ENCODE data around the gene TRABD2A. TPM values are rescaled to one million over a fixed set of nuclear protein-coding genes. Genes with fewer than 3 reads are reported as not detected.

TRABD2A gene
- total RNA-seq, 1 experiment from 2014 or later: 4.6 TPM

DNA sequence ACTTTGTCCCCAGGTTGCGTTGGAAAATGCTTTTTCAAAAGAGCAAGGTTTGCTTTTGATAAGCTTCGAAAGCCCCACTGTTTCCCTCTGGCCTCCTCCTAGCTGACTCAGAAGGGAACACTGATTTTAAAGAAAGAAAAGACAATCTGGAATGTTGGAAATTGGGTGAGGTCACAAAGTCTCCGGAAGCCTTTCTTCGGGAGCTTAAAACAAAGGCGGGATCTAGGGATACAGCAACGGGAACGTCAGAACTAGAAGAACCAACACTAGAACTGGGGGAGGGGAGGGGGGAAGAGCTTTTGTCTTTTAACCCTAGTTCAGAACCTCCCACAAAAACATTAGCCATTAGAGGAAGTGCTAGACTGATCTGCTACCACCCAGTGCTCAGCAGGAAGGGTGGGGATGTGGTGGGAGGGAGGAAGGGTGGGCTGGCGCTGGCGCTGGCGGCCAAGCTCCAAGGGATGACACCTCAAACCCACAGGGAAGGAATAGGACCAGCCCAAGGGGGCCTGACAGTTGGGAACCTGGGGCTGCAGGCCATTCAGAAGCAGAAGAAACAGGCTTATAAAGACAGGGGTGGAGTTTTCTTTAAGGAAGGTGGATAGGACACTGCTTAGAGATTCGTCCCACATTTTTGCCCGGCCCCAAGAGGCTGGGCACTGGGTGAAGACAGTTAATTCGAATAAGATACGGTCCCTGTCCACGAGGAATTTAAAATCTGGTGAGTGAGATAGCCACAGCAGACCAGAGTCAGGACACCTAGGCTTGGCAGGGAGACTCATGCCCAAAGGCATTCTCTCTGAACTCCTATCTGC lies 26.2 kb upstream of the TRABD2A start:
- ATAC-seq: peak; percentile 65
- peaks cover 3 to 9% of the 10 kb centered on the region in 2 experiments; a peak in 3 of 4 replicates for H3K36me3 ChIP-seq (ENCODE audit: control insufficient read depth in 1 of 2, insufficient read depth in 2 of 2, low read length in 2 of 2)

More for the DNA sequence above, 26.2 kb upstream of the TRABD2A start:
- no peaks in the 10 kb centered on the region for H3K9me2 ChIP-seq (ENCODE audit: insufficient read depth)
- no peaks in the 10 kb centered on the region; a peak in 1 of 4 replicates for H3K9me3 ChIP-seq (ENCODE audit: control insufficient read depth in 1 of 2, insufficient read depth in 1 of 2, low read depth in 1 of 2, low read length in 2 of 2)
- ChIA-PET CTCF (interaction anchor here (0.6 to 3.8 kb wide), 3 partner anchors 14 to 25 kb away, joined by 3 to 21 read pairs (median 4); no protein-coding TSS in a partner anchor), POLR2A (interaction anchor here (0.6 to 5.8 kb wide), 15 partner anchors 9 to 402 kb away, joined by 3 to 163 read pairs (median 4); no protein-coding TSS in a partner anchor), RAD21 (ENCODE audit: low non-redundant PET in 1 of 2, low total read pairs in 2 of 2, uncharacterized antibody in 2 of 2, unreplicated experiment in 2 of 2) (interaction anchor here (0.6 to 1.1 kb wide), 5 partner anchors 13 to 25 kb away, joined by 3 to 5 read pairs (median 4); no protein-coding TSS in a partner anchor)
- H3K4me1 ChIP-seq (ENCODE audit: control insufficient read depth in 1 of 2, insufficient read depth in 2 of 2, low read length in 2 of 2): peaks cover 16 to 33% of the 10 kb centered on the region in 2 experiments
- peak overlapping the region; percentile 93 for H3K4me2 ChIP-seq (ENCODE audit: low read length)
- peak; percentile 40 for TF ChIP-seq TCF7L2 (IDR thresholded peaks at IDR 0.05; ENCODE audit: borderline replicate concordance, extremely low read depth, insufficient read depth, insufficient read length)
- peak; percentile 89 for TF ChIP-seq POLR2A (IDR thresholded peaks at IDR 0.05; ENCODE audit: borderline replicate concordance, extremely low read depth, insufficient read depth, insufficient read length)
- TF ChIP-seq, protein P1, sequence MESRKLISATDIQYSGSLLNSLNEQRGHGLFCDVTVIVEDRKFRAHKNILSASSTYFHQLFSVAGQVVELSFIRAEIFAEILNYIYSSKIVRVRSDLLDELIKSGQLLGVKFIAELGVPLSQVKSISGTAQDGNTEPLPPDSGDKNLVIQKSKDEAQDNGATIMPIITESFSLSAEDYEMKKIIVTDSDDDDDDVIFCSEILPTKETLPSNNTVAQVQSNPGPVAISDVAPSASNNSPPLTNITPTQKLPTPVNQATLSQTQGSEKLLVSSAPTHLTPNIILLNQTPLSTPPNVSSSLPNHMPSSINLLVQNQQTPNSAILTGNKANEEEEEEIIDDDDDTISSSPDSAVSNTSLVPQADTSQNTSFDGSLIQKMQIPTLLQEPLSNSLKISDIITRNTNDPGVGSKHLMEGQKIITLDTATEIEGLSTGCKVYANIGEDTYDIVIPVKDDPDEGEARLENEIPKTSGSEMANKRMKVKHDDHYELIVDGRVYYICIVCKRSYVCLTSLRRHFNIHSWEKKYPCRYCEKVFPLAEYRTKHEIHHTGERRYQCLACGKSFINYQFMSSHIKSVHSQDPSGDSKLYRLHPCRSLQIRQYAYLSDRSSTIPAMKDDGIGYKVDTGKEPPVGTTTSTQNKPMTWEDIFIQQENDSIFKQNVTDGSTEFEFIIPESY (IDR thresholded peaks at IDR 0.05; ENCODE audit: extremely low read depth, insufficient replicate concordance, low read length): peak; percentile 59
- TF ChIP-seq ZFX (IDR thresholded peaks at IDR 0.05): no peak
- peak; percentile 95 for TF ChIP-seq POLR2AphosphoS5 (IDR thresholded peaks at IDR 0.05; ENCODE audit: low read depth, low read length)
- peak; percentile 44 for TF ChIP-seq YY1 (IDR thresholded peaks at IDR 0.05; ENCODE audit: extremely low read depth, insufficient replicate concordance, low read depth, low read length)
- DNase-seq (ENCODE audit: low read depth, low spot score): peak; percentile 83
- H3K27ac ChIP-seq (ENCODE audit: low read depth, low read length): peak overlapping the region; percentile 96
- H4K20me1 ChIP-seq (ENCODE audit: insufficient read depth): no peaks in the 10 kb centered on the region
- peak overlapping the region; percentile 95 for H3K9ac ChIP-seq (ENCODE audit: low read length)
- no peaks in the 10 kb centered on the region for H3K27me3 ChIP-seq (ENCODE audit: insufficient read depth, low read length)
- intact Hi-C loops (cut with micrococcal nuclease): loop anchor here (1.0 kb wide), 1 partner anchor 12 kb away; no protein-coding TSS in a partner anchor
- H3K4me3 ChIP-seq (replicated peaks in 1 of 2; ENCODE audit: low read depth in 1 of 2, low read length in 2 of 2): peak overlapping the region; percentile 94
- peaks cover 15% of the 10 kb centered on the region for H3K79me2 ChIP-seq (ENCODE audit: insufficient read depth, low read length)
- H2AFZ ChIP-seq (ENCODE audit: low read depth, low read length, poor library complexity, severe bottlenecking): no peak overlapping the region
- no TSS peak for BruUV-seq (replicated peaks)
